HEK293T (cell line): ENCODE data around the gene IPMK.

Experiments used
- ARNT ChIP-seq: fragments of 450-650 bp; IDR thresholded peaks from 2 replicates; pipeline ENCODE4 v1.6.1; 2017; ENCODE audit warnings: mild to moderate bottlenecking
- BHLHE40 ChIP-seq: fragments of 450-650 bp; IDR thresholded peaks from 2 replicates; pipeline ENCODE4 v1.6.1; 2016; ENCODE audit warnings: mild to moderate bottlenecking, moderate library complexity, borderline replicate concordance
- ELF4 ChIP-seq: fragments of 450-650 bp; IDR thresholded peaks from 2 replicates; pipeline ENCODE4 v1.6.1; 2017; ENCODE audit warnings: antibody characterized with exemption
- FOXA1 ChIP-seq: fragments of 450-650 bp; IDR thresholded peaks from 2 replicates; pipeline ENCODE4 v1.6.1; 2016; ENCODE audit warnings: mild to moderate bottlenecking
- FOXK2 ChIP-seq: fragments of 450-650 bp; IDR thresholded peaks from 2 replicates; pipeline ENCODE4 v1.6.1; 2016; ENCODE audit warnings: mild to moderate bottlenecking
- FOXM1 ChIP-seq: fragments of 450-650 bp; IDR thresholded peaks from 2 replicates; pipeline ENCODE4 v1.6.1; 2017; ENCODE audit warnings: mild to moderate bottlenecking, borderline replicate concordance
- HDGF ChIP-seq: fragments of 450-650 bp; IDR thresholded peaks from 2 replicates; pipeline ENCODE4 v1.6.1; 2017; ENCODE audit warnings: antibody characterized with exemption, borderline replicate concordance
- NFRKB ChIP-seq: fragments of 450-650 bp; IDR thresholded peaks from 2 replicates; pipeline ENCODE4 v1.6.1; 2016; ENCODE audit warnings: mild to moderate bottlenecking, moderate library complexity

GRCh38 chr10:58304099-58304633, 36.5 kb upstream of the IPMK start:
- TF ChIP-seq HDGF, result no peak
- no peak for TF ChIP-seq FOXM1
- TF ChIP-seq BHLHE40, result no peak
- no peak for TF ChIP-seq ELF4
- TF ChIP-seq ARNT, result no peak
- no peak for TF ChIP-seq FOXK2
- no peak for TF ChIP-seq NFRKB
- no peak for TF ChIP-seq FOXA1
